ENCODE results near the gene APOOL. TPM values are rescaled to one million over a fixed set of nuclear protein-coding genes. Genes with fewer than 3 reads are reported as not detected.
A peak's percentile ranks its signal among the peaks of the same experiment; 100 is the strongest.
"Not testable (repeated sequence)": the region's sequence is repeated elsewhere in the genome, so short reads cannot be mapped to it uniquely, and the experiment has no call there.

APOOL gene
- total and polyA plus RNA-seq, 4 experiments from 2014 or later: 3.1 to 8.8 (median 5.6) TPM

GRCh38 chrX:85012098-85012497 is 8.4 kb downstream of the APOOL start:
- H3K27me3 ChIP-seq (ENCODE audit: insufficient read depth, low read length): no peaks in the 10 kb centered on the region
- no peaks in the 10 kb centered on the region for H3K4me1 ChIP-seq (ENCODE audit: insufficient read depth, low read length)
- peaks cover 0 to 6% (median under 1%) of the 10 kb centered on the region in 8 donors for H3K9me3 Mint-ChIP-seq
- ChIA-PET CTCF (ENCODE audit: partially characterized antibody) (no interaction called here), POLR2A (ENCODE audit: partially characterized antibody) (no interaction called here)
- DNase-seq: no peak
- H3K27ac Mint-ChIP-seq: peak overlapping the region in 1 of 7 donors; percentile 43
- intact Hi-C loops (cut with micrococcal nuclease): no loop called here
- peaks cover under 1 to 40% (median 10%) of the 10 kb centered on the region in 4 donors for H3K4me1 Mint-ChIP-seq
- no peak overlapping the region for H3K27ac ChIP-seq (ENCODE audit: low read depth, low read length)
- peaks cover 0 to 8% of the 10 kb centered on the region in 2 donors for H3K36me3 Mint-ChIP-seq
- H3K4me3 ChIP-seq (ENCODE audit: low read length in 2 of 2): no peak overlapping the region
- H3K36me3 ChIP-seq (ENCODE audit: insufficient read depth, low read length): no peaks in the 10 kb centered on the region
- no peak overlapping the region for H3K4me3 Mint-ChIP-seq
- H3K9me3 ChIP-seq (ENCODE audit: control insufficient read depth in 1 of 2, low read length in 2 of 2): no peaks in the 10 kb centered on the region
- no peaks in the 10 kb centered on the region for H3K27me3 Mint-ChIP-seq

DNA sequence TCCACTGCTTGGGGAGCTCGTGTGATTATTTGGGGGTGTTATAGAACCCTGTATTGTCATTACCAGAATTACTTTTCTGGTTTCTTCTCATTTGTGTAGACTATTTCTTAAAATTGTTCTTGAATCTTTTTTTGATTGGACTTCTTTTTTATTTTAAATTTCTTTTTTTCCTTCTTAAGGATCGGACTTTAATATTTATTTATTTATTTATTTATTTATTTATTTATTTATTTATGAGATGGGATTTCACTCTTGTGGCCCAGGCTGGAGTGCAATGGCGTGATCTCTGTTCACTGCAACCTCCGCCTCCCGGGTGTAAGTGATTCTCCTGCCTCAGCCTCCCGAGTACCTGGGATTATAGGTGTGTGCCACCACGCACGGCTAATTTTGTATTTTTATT is 11.7 kb downstream of the APOOL start:
- H3K27ac Mint-ChIP-seq; H3K4me3 Mint-ChIP-seq; POLR2A ChIA-PET (ENCODE audit: partially characterized antibody); H3K4me3 ChIP-seq (ENCODE audit: low read length in 2 of 2); H3K27me3 Mint-ChIP-seq; CTCF ChIA-PET (ENCODE audit: partially characterized antibody); DNase-seq; H3K27ac ChIP-seq (ENCODE audit: low read depth, low read length); H3K27me3 ChIP-seq (ENCODE audit: insufficient read depth, low read length); intact Hi-C loops (cut with micrococcal nuclease); H3K36me3 ChIP-seq (ENCODE audit: insufficient read depth, low read length); H3K4me1 ChIP-seq (ENCODE audit: insufficient read depth, low read length); H3K9me3 ChIP-seq (ENCODE audit: control insufficient read depth in 1 of 2, low read length in 2 of 2): not testable (repeated sequence)
- peaks cover 0 to 20% (median 11%) of the 10 kb centered on the region in 8 donors for H3K9me3 Mint-ChIP-seq
- peaks cover 0 to 24% (median 3%) of the 10 kb centered on the region in 4 donors for H3K4me1 Mint-ChIP-seq
- peaks cover 13 to 31% of the 10 kb centered on the region in 2 donors for H3K36me3 Mint-ChIP-seq

GRCh38 chrX:85017721-85018120 is 14.0 kb downstream of the APOOL start:
- peaks cover 0 to 20% (median 11%) of the 10 kb centered on the region in 8 donors for H3K9me3 Mint-ChIP-seq
- intact Hi-C loops (cut with micrococcal nuclease): no loop called here
- Histone ChIP-seq H3K4me3 (ENCODE audit: low read length in 2 of 2) (no peak overlapping the region), H3K4me1 (ENCODE audit: insufficient read depth, low read length) (no peaks in the 10 kb centered on the region), H3K27ac (ENCODE audit: low read depth, low read length) (no peak overlapping the region), H3K27me3 (ENCODE audit: insufficient read depth, low read length) (no peaks in the 10 kb centered on the region), H3K9me3 (ENCODE audit: control insufficient read depth in 1 of 2, low read length in 2 of 2) (no peaks in the 10 kb centered on the region), H3K36me3 (ENCODE audit: insufficient read depth, low read length) (no peaks in the 10 kb centered on the region)
- no peaks in the 10 kb centered on the region for H3K27me3 Mint-ChIP-seq
- peaks cover 0 to 13% (median 3%) of the 10 kb centered on the region in 4 donors for H3K4me1 Mint-ChIP-seq
- peaks cover 15 to 26% of the 10 kb centered on the region in 2 donors for H3K36me3 Mint-ChIP-seq
- ChIA-PET POLR2A (ENCODE audit: partially characterized antibody) (no interaction called here), CTCF (ENCODE audit: partially characterized antibody) (no interaction called here)
- H3K27ac Mint-ChIP-seq: no peak overlapping the region
- H3K4me3 Mint-ChIP-seq: no peak overlapping the region
- no peak for DNase-seq

DNA sequence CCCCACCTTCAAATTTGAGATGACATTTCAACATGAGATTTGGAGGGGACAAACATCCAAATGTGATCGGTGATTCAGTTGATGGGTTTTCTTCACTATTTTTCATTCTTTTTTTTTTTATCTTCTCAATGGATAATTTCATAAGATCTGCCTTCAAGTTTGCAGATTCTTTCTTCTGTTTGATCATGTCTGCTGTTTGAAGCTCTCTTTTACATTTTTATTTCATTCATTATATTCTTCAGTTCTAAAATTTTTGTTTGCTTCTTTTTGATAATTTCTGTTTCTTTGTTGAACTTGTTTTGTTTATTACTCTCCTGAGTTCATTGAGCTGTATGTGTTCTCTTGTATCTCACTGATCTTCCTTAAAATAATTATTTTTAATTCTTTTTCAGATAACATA is 14.8 kb downstream of the APOOL start:
- POLR2A ChIA-PET (ENCODE audit: partially characterized antibody): no interaction called here
- H3K4me3 ChIP-seq (ENCODE audit: low read length in 2 of 2): no peak overlapping the region
- H3K36me3 Mint-ChIP-seq: peaks cover 15 to 26% of the 10 kb centered on the region in 2 donors

DNA sequence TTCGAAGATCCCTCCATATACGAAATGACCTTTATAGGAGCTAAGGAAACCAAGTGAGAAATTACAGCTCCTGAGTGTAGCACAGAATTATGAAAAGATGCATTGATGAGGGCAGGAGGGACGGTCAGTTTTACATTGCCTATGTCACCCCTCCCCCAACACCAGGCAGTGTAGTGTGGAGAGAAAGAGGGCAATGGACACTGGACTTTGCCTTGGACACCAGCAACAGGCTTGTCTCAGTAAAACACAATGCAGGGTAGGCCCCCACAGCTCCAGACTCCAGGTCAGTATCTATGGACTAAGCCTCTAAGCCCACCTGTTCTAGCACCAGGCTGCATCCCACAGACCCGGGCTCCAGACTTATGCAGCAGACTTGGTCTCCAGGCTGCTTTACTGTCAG is 16.5 kb downstream of the APOOL start:
- H3K9me3 ChIP-seq (ENCODE audit: control insufficient read depth in 1 of 2, low read length in 2 of 2): no peaks in the 10 kb centered on the region
- H3K27ac ChIP-seq (ENCODE audit: low read depth, low read length): no peak overlapping the region
- Mint-ChIP-seq H3K4me3 (no peak overlapping the region), H3K4me1 (peaks cover 0 to 2% (median 0%) of the 10 kb centered on the region in 4 donors), H3K27me3 (no peaks in the 10 kb centered on the region), H3K27ac (no peak overlapping the region), H3K9me3 (peaks cover 0 to 20% (median 11%) of the 10 kb centered on the region in 8 donors), H3K36me3 (peaks cover 15 to 27% of the 10 kb centered on the region in 2 donors)
- H3K4me3 ChIP-seq (ENCODE audit: low read length in 2 of 2): no peak overlapping the region
- H3K4me1 ChIP-seq (ENCODE audit: insufficient read depth, low read length): no peaks in the 10 kb centered on the region
- POLR2A ChIA-PET (ENCODE audit: partially characterized antibody): no interaction called here
- CTCF ChIA-PET (ENCODE audit: partially characterized antibody): no interaction called here
- intact Hi-C loops (cut with micrococcal nuclease): no loop called here
- DNase-seq: no peak
- no peaks in the 10 kb centered on the region for H3K36me3 ChIP-seq (ENCODE audit: insufficient read depth, low read length)
- no peaks in the 10 kb centered on the region for H3K27me3 ChIP-seq (ENCODE audit: insufficient read depth, low read length)

More for the DNA sequence above, 14.8 kb downstream of the APOOL start:
- CTCF ChIA-PET (ENCODE audit: partially characterized antibody): no interaction called here
- Mint-ChIP-seq H3K4me1 (peaks cover 0 to 6% (median 3%) of the 10 kb centered on the region in 4 donors), H3K27me3 (no peaks in the 10 kb centered on the region), H3K9me3 (peaks cover 0 to 20% (median 11%) of the 10 kb centered on the region in 8 donors), H3K27ac (no peak overlapping the region), H3K4me3 (no peak overlapping the region)
- H3K27ac ChIP-seq (ENCODE audit: low read depth, low read length): no peak overlapping the region
- intact Hi-C loops (cut with micrococcal nuclease): no loop called here
- H3K36me3 ChIP-seq (ENCODE audit: insufficient read depth, low read length): no peaks in the 10 kb centered on the region
- no peak for DNase-seq
- H3K27me3 ChIP-seq (ENCODE audit: insufficient read depth, low read length): no peaks in the 10 kb centered on the region
- no peaks in the 10 kb centered on the region for H3K9me3 ChIP-seq (ENCODE audit: control insufficient read depth in 1 of 2, low read length in 2 of 2)
- no peaks in the 10 kb centered on the region for H3K4me1 ChIP-seq (ENCODE audit: insufficient read depth, low read length)

DNA sequence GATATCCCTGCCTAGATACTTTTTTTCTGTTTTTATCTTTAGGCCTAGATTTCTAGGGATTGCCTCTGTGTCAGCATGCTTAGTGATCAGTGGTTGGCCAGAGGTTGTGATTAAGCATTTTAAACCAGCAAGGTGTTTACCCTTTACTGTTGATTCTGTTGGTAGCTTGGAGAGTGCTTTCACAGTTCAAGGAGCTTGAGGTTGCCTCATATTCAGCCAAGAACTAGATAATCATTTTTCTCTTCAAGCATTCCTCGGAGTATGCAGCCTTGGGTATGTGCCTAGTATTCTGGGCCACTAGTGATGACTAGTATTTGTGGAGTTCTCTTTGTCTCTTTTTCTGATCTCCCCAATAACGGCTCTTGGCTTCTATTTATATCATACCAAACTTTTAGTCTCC is 20.4 kb downstream of the APOOL start:
- ChIA-PET POLR2A (ENCODE audit: partially characterized antibody) (no interaction called here), CTCF (ENCODE audit: partially characterized antibody) (no interaction called here)
- H3K36me3 Mint-ChIP-seq: peaks cover 9 to 12% of the 10 kb centered on the region in 2 donors
- Histone ChIP-seq H3K27ac (ENCODE audit: low read depth, low read length) (no peak overlapping the region), H3K9me3 (ENCODE audit: control insufficient read depth in 1 of 2, low read length in 2 of 2) (no peaks in the 10 kb centered on the region), H3K4me1 (ENCODE audit: insufficient read depth, low read length) (no peaks in the 10 kb centered on the region), H3K36me3 (ENCODE audit: insufficient read depth, low read length) (no peaks in the 10 kb centered on the region), H3K4me3 (ENCODE audit: low read length in 2 of 2) (no peak overlapping the region), H3K27me3 (ENCODE audit: insufficient read depth, low read length) (no peaks in the 10 kb centered on the region)
- intact Hi-C loops (cut with micrococcal nuclease): no loop called here
- no peaks in the 10 kb centered on the region for H3K27me3 Mint-ChIP-seq
- H3K9me3 Mint-ChIP-seq: peaks cover 0 to 5% (median under 1%) of the 10 kb centered on the region in 8 donors
- H3K4me3 Mint-ChIP-seq: no peak overlapping the region
- DNase-seq: no peak
- H3K4me1 Mint-ChIP-seq: peaks cover 0 to 2% (median under 1%) of the 10 kb centered on the region in 4 donors
- no peak overlapping the region for H3K27ac Mint-ChIP-seq

DNA sequence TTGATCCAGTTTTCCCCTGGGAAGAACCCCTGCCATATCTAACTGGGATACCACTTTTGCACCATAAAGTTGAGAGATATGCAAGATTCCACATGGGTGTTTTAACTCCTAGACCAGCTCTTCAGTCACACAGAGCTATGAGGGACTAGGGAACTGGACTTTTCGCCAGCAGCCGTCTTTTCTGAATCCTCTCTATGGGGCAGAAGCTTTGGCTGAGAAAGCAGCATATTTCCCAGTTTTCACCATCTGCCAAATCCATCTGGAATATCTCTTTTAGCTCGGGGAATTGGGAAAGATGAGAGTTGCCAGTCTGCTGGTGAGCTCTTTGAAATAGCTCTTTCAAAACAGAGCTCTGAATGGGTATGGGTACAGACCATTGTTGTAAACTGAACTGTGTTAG is 20.9 kb downstream of the APOOL start:
- Histone ChIP-seq H3K9me3 (ENCODE audit: control insufficient read depth in 1 of 2, low read length in 2 of 2) (no peaks in the 10 kb centered on the region), H3K27me3 (ENCODE audit: insufficient read depth, low read length) (no peaks in the 10 kb centered on the region), H3K4me1 (ENCODE audit: insufficient read depth, low read length) (no peaks in the 10 kb centered on the region), H3K4me3 (ENCODE audit: low read length in 2 of 2) (no peak overlapping the region), H3K36me3 (ENCODE audit: insufficient read depth, low read length) (no peaks in the 10 kb centered on the region), H3K27ac (ENCODE audit: low read depth, low read length) (no peak overlapping the region)
- ChIA-PET CTCF (ENCODE audit: partially characterized antibody) (no interaction called here), POLR2A (ENCODE audit: partially characterized antibody) (no interaction called here)
- Mint-ChIP-seq H3K27me3 (no peaks in the 10 kb centered on the region), H3K36me3 (peaks cover 8% of the 10 kb centered on the region in 2 donors), H3K27ac (no peak overlapping the region), H3K9me3 (peaks cover 0 to 2% (median 0%) of the 10 kb centered on the region in 8 donors), H3K4me3 (no peak overlapping the region), H3K4me1 (peaks cover 0 to 2% (median under 1%) of the 10 kb centered on the region in 4 donors)
- no peak for DNase-seq
- intact Hi-C loops (cut with micrococcal nuclease): no loop called here

- CTCF ChIA-PET (ENCODE audit: partially characterized antibody): no interaction called here
- no peak overlapping the region for H3K27ac Mint-ChIP-seq
- intact Hi-C loops (cut with micrococcal nuclease): no loop called here
- POLR2A ChIA-PET (ENCODE audit: partially characterized antibody): no interaction called here
- DNase-seq: no peak
- no peak overlapping the region for H3K4me3 Mint-ChIP-seq
- H3K27me3 ChIP-seq (ENCODE audit: insufficient read depth, low read length): no peaks in the 10 kb centered on the region
- no peak overlapping the region for H3K4me3 ChIP-seq (ENCODE audit: low read length in 2 of 2)
- peaks cover 0 to 3% (median under 1%) of the 10 kb centered on the region in 4 donors for H3K4me1 Mint-ChIP-seq
- H3K36me3 Mint-ChIP-seq: peaks cover 7% of the 10 kb centered on the region in 2 donors
- H3K36me3 ChIP-seq (ENCODE audit: insufficient read depth, low read length): no peaks in the 10 kb centered on the region
- H3K9me3 Mint-ChIP-seq: peaks cover 0 to 2% (median 0%) of the 10 kb centered on the region in 8 donors
- no peaks in the 10 kb centered on the region for H3K4me1 ChIP-seq (ENCODE audit: insufficient read depth, low read length)
- H3K27ac ChIP-seq (ENCODE audit: low read depth, low read length): no peak overlapping the region
- H3K9me3 ChIP-seq (ENCODE audit: control insufficient read depth in 1 of 2, low read length in 2 of 2): no peaks in the 10 kb centered on the region
- no peaks in the 10 kb centered on the region for H3K27me3 Mint-ChIP-seq
Measured at GRCh38 chrX:85026170-85026569, 22.5 kb downstream of the APOOL start.
